ENCODE results near the gene MAP3K15.

The MAP3K15 gene

GRCh38 chrX:19388064-19388679 lies 127.1 kb downstream of the MAP3K15 start:
- DNase-seq: no peak

- DNase-seq: no peak
These were observed 128.6 kb downstream of the MAP3K15 start for GRCh38 chrX:19386679-19387078.

- DNase-seq: peak; percentile 41
These were observed 132.7 kb downstream of the MAP3K15 start for GRCh38 chrX:19382555-19383145.

GRCh38 chrX:19381326-19381725 lies 134.0 kb downstream of the MAP3K15 start:
- no peak for DNase-seq

- no peak for DNase-seq
These were observed 137.5 kb downstream of the MAP3K15 start for GRCh38 chrX:19377799-19378198.

DNA sequence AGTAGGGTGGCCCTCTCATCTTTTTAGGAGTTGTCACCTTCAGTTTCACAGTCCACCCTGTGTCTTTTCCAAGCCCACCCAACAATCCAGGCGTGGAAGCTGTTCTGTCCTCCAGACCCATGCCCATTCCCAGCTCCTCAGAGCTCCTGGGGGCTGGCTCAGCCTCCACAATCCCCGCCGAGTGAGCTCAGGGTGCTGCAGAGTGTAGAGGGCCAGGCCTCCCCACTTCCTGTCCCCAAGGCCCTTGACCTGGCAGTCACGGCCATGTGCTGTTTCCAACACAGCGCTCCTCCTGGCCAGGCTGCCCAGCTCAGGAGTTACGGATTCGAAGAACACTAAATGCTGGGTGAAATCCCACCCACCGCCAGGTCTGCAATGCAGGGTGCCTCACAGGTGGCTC lies 139.8 kb downstream of the MAP3K15 start:
- DNase-seq: no peak

- no peak for DNase-seq
These were observed 141.9 kb downstream of the MAP3K15 start for GRCh38 chrX:19373351-19373891.

DNA sequence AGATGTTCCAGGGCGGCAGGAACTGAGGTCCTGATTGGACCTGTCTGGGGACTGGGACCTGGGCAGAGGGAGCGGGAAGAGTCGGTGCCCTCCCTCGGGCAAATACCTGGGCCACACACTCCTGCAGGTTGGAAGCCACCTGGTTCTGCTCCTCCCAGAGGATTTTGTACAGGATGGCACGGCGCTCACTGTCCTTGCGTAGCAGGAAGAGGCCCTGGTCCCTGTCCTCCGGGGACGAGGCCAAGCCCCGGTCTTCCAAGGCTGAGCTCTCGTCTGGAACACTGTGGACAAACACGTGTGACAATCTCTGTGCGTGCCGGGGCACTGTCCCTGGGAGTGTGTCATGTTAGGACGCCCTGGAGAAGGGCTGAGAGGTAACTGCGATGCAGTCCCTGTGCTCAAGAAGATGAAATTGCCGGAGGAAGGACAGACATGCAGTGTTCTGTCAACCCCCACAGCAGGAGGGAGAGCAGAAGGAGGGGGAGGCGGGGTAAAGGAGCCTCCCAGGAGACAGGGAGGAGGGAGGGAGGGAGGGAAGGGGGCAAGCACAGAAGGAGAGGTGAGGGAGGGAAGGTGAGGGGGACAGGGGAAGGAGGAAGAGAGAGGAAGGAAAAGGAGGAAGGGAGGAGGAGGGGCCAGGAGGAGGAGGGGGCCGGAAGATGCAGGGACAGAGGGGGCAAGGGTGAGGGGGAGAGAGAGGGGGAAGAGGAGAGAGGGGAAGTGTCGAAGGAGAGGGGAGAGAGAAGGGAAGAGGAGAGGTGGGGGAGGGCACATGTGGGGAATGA lies 142.6 kb downstream of the MAP3K15 start:
- DNase-seq: no peak

- peak; percentile 62 for DNase-seq
These were observed 143.2 kb downstream of the MAP3K15 start for GRCh38 chrX:19372170-19372546.

DNA sequence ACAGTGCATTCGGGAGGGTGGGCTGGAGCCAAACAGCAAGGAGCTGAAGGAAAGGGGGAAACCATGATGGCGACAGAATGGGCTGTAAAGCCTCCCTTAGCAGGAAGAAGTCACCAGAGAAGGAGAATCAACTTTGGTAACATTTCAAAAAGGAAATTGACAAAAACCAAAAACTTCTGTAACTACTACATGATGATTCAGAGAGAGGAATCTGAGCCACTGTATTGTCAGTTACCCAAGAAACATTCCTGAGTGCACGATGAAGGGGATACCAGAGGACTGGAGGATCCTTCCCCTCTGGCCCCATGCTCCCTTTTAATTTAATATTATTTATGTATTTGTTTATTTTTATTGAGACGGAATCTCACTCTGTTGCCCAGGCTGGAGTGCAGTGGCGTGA lies 145.2 kb downstream of the MAP3K15 start:
- no peak for DNase-seq

DNA sequence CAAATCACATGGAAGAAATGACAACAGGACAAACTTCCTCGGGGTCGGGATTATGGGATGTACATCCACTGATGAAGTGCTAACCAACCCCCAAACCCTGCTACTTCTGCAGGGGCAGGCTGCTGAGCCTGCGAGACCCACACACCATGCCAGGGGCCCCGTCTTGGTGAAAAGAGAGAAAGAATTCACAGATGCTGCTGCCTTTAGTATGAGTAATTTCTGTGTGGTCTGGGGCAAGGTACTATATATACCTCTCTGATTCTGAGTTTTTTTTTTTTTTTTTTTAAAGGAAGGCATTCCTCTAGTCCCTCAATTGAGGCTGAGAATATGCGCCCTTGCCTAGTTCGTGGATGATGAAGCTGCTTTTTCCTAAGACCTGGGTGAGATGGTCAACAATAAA lies 146.7 kb downstream of the MAP3K15 start:
- no peak for DNase-seq

- no peak for DNase-seq
These were observed 153.6 kb downstream of the MAP3K15 start for GRCh38 chrX:19361701-19362100.

DNA sequence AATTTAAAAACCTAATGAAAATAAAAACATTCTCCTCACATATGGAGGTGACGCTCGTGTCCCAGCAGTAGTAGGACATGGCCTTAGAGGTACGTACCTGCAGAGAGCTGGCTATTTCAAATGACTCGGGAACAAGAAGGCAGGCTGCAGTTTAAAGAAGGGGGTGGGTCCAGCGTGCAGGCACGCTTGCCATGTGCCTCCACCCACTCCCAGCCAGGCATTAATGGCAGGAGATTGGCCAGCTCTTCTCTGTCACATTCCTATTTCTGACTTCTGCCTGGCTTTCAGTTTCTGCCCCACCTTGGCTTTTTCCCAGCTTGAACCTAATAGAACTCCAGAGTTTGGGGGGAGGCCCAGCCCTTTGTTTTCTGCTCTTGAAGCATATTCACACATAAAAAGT lies 154.4 kb downstream of the MAP3K15 start:
- no peak for DNase-seq

GRCh38 chrX:19358521-19358920 lies 156.8 kb downstream of the MAP3K15 start:
- DNase-seq: no peak

GRCh38 chrX:19354625-19355024 lies 160.7 kb downstream of the MAP3K15 start:
- DNase-seq: no peak

DNA sequence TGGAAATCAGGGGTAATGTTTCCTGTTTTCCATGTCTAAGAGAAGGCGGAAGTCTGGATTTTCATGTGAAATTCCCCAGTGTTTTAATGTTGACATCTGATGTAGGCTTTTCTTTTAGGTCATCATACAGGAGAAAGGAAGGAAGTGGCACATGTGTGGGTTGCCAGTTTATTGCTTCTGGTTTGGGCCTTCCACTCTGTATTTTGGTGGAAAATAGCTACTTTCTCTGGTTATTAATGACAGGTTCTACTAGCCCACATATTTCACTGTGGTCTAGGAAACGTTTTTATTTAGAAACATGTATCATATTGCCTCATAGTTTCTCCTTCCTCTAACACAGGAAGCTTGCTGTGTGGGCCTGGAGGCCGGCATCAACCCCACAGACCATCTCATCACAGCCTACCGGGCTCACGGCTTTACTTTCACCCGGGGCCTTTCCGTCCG lies 164.3 kb downstream of the MAP3K15 start:
- no peak for DNase-seq

- DNase-seq: no peak
These were observed 166.0 kb downstream of the MAP3K15 start for GRCh38 chrX:19349264-19349663.

DNA sequence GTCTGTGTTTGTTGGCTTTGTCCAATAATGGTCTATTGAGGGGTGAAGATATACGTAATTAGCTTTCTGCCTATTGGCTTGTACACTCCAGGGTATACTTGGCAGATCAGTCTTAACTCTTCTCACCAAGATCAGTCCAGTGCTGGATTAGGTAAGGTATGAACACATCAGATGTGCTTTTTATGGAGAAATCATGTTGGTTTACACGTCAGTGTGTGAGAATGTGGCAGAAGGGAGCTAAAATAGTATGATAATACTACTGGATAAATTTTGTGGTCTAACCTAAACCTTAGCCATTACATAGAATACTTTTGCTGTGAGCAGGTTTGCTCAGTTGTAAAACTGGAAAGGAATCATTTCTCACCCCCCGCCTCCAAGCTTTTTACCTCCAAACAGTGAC lies 167.4 kb downstream of the MAP3K15 start:
- DNase-seq: no peak

DNA sequence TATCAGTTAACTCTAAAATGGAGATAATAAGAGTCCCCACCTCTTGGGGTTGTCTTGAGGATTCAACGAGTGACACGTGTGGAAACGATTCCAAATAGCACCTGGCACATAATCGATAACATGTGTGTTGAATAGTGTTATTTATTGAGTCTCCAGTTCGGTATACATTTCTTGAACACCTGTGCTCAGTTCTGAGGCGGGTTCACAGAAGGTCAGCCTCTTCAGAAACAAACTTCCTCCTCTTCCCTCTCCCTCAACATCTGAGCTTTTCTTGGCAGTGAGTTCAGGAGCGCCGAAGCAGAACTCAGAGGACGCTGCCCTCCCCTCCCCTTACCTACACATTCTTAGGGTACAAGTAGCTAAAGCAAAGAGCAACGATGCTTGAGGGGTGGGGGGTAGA lies 170.6 kb downstream of the MAP3K15 start:
- no peak for DNase-seq

DNA sequence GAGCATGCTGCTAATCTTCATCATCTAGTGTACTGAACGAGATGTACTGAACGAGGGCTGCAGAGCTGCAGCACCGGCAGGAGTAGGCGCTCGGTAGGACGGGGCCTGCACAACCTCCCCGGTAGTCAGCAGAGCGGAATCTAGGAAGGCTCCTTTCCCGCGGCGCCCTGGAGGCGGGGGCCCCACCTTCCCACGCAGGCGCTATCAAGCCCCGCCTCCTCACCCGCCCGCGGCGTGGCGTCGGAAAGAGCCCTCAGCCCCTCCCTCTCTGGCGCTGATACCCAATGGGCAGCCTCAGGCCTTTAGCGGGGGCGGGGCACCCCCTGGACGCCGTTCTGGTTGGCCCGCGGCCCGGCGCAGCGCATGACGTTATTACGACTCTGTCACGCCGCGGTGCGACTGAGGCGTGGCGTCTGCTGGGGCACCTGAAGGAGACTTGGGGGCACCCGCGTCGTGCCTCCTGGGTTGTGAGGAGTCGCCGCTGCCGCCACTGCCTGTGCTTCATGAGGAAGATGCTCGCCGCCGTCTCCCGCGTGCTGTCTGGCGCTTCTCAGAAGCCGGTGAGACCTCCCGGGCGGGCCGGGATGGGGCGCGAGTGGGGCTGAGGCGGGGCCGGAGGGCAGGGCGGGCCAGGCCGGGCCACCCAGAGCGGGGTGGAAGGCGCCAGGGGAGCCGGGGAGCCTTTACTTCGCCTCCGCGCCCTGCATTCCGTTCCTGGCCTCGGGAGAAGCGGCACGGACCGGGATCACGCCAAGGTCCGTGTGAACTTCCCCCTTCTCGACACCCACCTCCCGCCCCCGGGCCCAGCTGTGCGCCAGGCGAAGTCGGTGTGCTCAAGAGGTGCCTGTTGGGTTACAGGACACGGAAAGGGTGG lies 171.5 kb downstream of the MAP3K15 start, which contains the start of gene PDHA1:
Gene PDHA1, plus strand, starts transcription at position 393 of the 874 bp plus-strand sequence. Its CDS starts 111 bp downstream, at position 504.
- DNase-seq: peak; percentile 89

DNA sequence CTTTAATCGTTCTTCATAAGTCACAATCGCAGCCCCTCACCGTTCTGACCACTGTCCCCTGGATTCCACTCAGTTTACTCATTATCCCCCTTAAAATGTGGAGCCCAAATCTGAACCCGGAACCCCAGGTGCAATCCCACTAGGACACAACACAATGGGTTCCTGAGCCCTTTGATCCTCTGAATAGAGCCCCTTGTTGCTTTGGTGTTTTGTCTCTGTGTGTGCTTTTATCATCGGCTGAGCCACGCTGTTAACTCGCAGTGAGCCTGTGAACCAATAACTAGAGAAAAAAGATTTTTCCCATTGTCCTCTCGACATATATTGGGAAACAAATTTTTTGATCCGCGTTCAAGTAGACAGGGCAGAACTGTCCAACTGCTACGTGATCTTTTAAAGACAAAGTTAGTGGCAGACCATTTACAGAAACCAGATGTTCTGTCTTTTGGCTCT lies 172.2 kb downstream of the MAP3K15 start:
- no peak for DNase-seq

DNA sequence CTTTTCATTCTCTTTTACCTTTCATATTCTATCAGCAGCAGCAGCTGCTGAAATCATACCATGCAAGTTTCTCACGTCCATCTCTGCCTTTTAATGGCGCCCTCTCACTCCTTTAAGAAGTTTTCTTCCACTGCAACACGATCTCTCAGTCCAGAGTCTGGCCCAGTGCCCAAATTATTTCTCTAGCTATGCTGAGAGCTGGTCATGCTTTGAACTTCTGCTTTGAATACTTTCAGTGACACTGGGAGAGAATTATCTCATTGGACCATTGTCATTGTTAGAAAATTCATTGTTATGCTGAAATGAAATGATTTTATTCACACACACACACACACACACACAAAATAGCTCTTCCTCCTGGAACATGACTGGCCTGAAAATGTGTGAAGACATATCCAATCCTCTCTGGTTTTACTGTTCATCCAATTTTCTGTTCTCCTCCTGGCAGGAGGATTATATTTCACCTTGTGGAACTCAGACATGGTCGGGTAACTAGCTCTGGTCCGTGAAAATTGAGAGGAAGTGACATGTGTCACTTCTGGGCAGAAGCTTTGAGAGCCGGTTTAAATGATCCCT lies 172.9 kb downstream of the MAP3K15 start:
- DNase-seq: no peak

Measured in activated CD8-positive, alpha-beta memory T cell treated with anti-CD3 and anti-CD28 coated beads, Interleukin-2, amount 50 U/mL, for 4 hours (primary cell).